ENCODE measurements around the gene KCTD16.

GRCh38 chr5:144202072-144202471 is 31.4 kb downstream of the KCTD16 start:
- no peak for TF ChIP-seq CTCF (IDR thresholded peaks at IDR 0.05; ENCODE audit: poor library complexity)
- no peak for TF ChIP-seq EZH2 (IDR thresholded peaks at IDR 0.05; ENCODE audit: borderline replicate concordance)
- TF ChIP-seq EZH2phosphoT487 (IDR thresholded peaks at IDR 0.05; ENCODE audit: low read depth, severe bottlenecking, unreplicated experiment), result no peak
